Measurements from ENCODE around the gene CALN1. TPM values are rescaled to one million over a fixed set of nuclear protein-coding genes. Genes with fewer than 3 reads are reported as not detected.
A peak's percentile ranks its signal among the peaks of the same experiment; 100 is the strongest.

The CALN1 gene
- total RNA-seq, 1 donor from 2014 or later: not detected

DNA sequence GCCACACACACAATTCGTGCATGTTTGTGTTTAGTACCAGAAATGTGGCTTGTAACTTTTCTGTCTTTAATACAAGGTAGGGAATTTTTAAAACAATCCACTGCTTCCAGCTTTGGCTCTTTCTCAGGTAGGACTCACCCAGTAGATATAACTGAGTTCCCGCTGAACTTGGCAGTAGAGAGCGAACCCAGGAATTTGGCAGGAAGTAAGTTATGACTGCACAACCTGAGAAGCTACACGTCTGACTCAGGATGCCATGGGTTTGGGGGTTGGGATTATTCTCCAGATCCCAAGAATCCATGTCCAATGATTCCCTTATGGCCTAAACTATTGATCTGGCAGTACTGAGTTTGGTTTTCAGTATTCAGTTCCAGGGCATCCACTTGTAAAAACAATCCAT, 499.7 kb downstream of the CALN1 start:
- H3K27me3 ChIP-seq (ENCODE audit: insufficient read depth, low read length): no peaks in the 10 kb centered on the region
- no peaks in the 10 kb centered on the region for H3K4me1 ChIP-seq (ENCODE audit: insufficient read depth, low read length)
- no peaks in the 10 kb centered on the region for H4K20me1 ChIP-seq (ENCODE audit: insufficient read depth, low read length)
- Mint-ChIP-seq H3K36me3 (ENCODE audit: low read depth, unreplicated experiment) (no peaks in the 10 kb centered on the region), H3K27ac (ENCODE audit: unreplicated experiment) (no peak overlapping the region), H3K27me3 (ENCODE audit: low read depth, unreplicated experiment) (no peaks in the 10 kb centered on the region), H3K9me3 (ENCODE audit: unreplicated experiment) (peaks cover 3% of the 10 kb centered on the region), H3K4me1 (ENCODE audit: low read depth, unreplicated experiment) (no peaks in the 10 kb centered on the region), H3K4me3 (ENCODE audit: unreplicated experiment) (no peak overlapping the region)
- H3K9me3 ChIP-seq (ENCODE audit: insufficient read depth, low read depth, low read length): no peaks in the 10 kb centered on the region
- H3K9ac ChIP-seq (ENCODE audit: low read length): no peak overlapping the region
- peak; percentile 5 for DNase-seq (ENCODE audit: low read depth)
- no peak overlapping the region for H2AFZ ChIP-seq (ENCODE audit: low read depth, low read length)
- FAIRE-seq: no peak
- no peak overlapping the region for H3K27ac ChIP-seq (ENCODE audit: low read depth, low read length)
- H3K36me3 ChIP-seq (ENCODE audit: insufficient read depth, low read length): no peaks in the 10 kb centered on the region
- TF ChIP-seq EZH2 (IDR thresholded peaks at IDR 0.05; ENCODE audit: insufficient read depth, low read length): no peak
- TF ChIP-seq, protein P1, sequence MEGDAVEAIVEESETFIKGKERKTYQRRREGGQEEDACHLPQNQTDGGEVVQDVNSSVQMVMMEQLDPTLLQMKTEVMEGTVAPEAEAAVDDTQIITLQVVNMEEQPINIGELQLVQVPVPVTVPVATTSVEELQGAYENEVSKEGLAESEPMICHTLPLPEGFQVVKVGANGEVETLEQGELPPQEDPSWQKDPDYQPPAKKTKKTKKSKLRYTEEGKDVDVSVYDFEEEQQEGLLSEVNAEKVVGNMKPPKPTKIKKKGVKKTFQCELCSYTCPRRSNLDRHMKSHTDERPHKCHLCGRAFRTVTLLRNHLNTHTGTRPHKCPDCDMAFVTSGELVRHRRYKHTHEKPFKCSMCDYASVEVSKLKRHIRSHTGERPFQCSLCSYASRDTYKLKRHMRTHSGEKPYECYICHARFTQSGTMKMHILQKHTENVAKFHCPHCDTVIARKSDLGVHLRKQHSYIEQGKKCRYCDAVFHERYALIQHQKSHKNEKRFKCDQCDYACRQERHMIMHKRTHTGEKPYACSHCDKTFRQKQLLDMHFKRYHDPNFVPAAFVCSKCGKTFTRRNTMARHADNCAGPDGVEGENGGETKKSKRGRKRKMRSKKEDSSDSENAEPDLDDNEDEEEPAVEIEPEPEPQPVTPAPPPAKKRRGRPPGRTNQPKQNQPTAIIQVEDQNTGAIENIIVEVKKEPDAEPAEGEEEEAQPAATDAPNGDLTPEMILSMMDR (IDR thresholded peaks at IDR 0.05; ENCODE audit: insufficient read depth, low read depth, low read length): no peak
- H3K4me3 ChIP-seq (ENCODE audit: insufficient read depth, low read depth, low read length): no peak overlapping the region
- H3K4me2 ChIP-seq (ENCODE audit: low read length): no peak overlapping the region
- no peaks in the 10 kb centered on the region for H3K79me2 ChIP-seq (ENCODE audit: insufficient read depth, low read length)

DNA sequence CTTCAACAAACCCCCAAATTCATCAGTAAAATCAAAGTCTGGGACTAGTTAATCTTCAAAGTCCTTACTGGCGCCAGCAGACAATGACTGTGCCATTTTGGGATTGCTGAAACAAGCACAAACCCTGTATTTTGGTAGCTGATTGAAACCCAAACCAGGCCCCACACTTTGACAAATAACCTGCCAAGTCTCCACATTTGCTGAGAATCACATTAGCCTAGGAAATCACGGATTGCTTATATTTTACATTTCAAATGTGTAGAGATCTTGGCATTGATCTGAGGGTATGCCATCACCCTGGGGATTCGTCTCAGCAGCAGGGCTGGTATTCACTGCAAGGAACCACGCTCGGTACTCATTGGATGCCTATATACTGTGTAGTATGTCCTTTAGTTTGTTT, 501.1 kb downstream of the CALN1 start:
- H3K27me3 Mint-ChIP-seq (ENCODE audit: low read depth, unreplicated experiment): peaks cover 6% of the 10 kb centered on the region
- no peaks in the 10 kb centered on the region for H3K4me1 Mint-ChIP-seq (ENCODE audit: low read depth, unreplicated experiment)

DNA sequence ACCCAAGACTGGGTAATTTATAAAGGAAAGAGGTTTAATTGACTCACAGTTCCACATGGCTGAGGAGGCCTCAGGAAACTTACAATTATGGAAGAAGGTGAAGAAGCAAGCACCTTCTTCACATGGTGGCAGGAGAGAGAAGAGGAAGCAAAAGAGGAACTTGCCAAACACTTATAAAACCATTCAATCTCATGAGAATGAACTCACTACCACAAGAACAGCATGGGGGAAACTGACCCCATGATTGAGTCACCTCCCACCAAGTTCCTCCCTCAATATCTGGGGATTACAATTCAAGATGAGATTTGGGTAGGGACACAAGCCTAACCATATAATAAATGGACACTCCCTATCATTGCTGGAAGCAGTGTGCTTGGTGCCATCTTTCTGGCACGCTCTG, 506.3 kb downstream of the CALN1 start:
- peaks cover 6% of the 10 kb centered on the region for H3K27me3 Mint-ChIP-seq (ENCODE audit: low read depth, unreplicated experiment)
- H3K27ac Mint-ChIP-seq (ENCODE audit: unreplicated experiment): no peak overlapping the region
- Histone ChIP-seq H3K4me2 (ENCODE audit: low read length) (no peak overlapping the region), H3K36me3 (ENCODE audit: insufficient read depth, low read length) (no peaks in the 10 kb centered on the region), H3K9me3 (ENCODE audit: insufficient read depth, low read depth, low read length) (no peaks in the 10 kb centered on the region), H3K9ac (ENCODE audit: low read length) (no peak overlapping the region), H3K79me2 (ENCODE audit: insufficient read depth, low read length) (no peaks in the 10 kb centered on the region), H3K4me3 (ENCODE audit: insufficient read depth, low read depth, low read length) (no peak overlapping the region), H2AFZ (ENCODE audit: low read depth, low read length) (no peak overlapping the region), H4K20me1 (ENCODE audit: insufficient read depth, low read length) (no peaks in the 10 kb centered on the region), H3K27me3 (ENCODE audit: insufficient read depth, low read length) (no peaks in the 10 kb centered on the region), H3K27ac (ENCODE audit: low read depth, low read length) (no peak overlapping the region), H3K4me1 (ENCODE audit: insufficient read depth, low read length) (no peaks in the 10 kb centered on the region)
- no peaks in the 10 kb centered on the region for H3K36me3 Mint-ChIP-seq (ENCODE audit: low read depth, unreplicated experiment)
- TF ChIP-seq, protein P1 (IDR thresholded peaks at IDR 0.05; ENCODE audit: insufficient read depth, low read depth, low read length): no peak
- no peak for TF ChIP-seq EZH2 (IDR thresholded peaks at IDR 0.05; ENCODE audit: insufficient read depth, low read length)
- FAIRE-seq: no peak
- no peak for DNase-seq (ENCODE audit: low read depth)
- H3K4me1 Mint-ChIP-seq (ENCODE audit: low read depth, unreplicated experiment): no peaks in the 10 kb centered on the region
- no peak overlapping the region for H3K4me3 Mint-ChIP-seq (ENCODE audit: unreplicated experiment)
- H3K9me3 Mint-ChIP-seq (ENCODE audit: unreplicated experiment): peaks cover 3% of the 10 kb centered on the region

More for the DNA sequence above, 501.1 kb downstream of the CALN1 start:
- Histone ChIP-seq H3K4me3 (ENCODE audit: insufficient read depth, low read depth, low read length) (no peak overlapping the region), H4K20me1 (ENCODE audit: insufficient read depth, low read length) (no peaks in the 10 kb centered on the region), H3K4me1 (ENCODE audit: insufficient read depth, low read length) (no peaks in the 10 kb centered on the region), H2AFZ (ENCODE audit: low read depth, low read length) (no peak overlapping the region), H3K27me3 (ENCODE audit: insufficient read depth, low read length) (no peaks in the 10 kb centered on the region), H3K4me2 (ENCODE audit: low read length) (no peak overlapping the region), H3K9me3 (ENCODE audit: insufficient read depth, low read depth, low read length) (no peaks in the 10 kb centered on the region), H3K36me3 (ENCODE audit: insufficient read depth, low read length) (no peaks in the 10 kb centered on the region), H3K27ac (ENCODE audit: low read depth, low read length) (no peak overlapping the region), H3K79me2 (ENCODE audit: insufficient read depth, low read length) (no peaks in the 10 kb centered on the region), H3K9ac (ENCODE audit: low read length) (no peak overlapping the region)
- Mint-ChIP-seq H3K9me3 (ENCODE audit: unreplicated experiment) (peaks cover 3% of the 10 kb centered on the region), H3K27ac (ENCODE audit: unreplicated experiment) (no peak overlapping the region), H3K36me3 (ENCODE audit: low read depth, unreplicated experiment) (no peaks in the 10 kb centered on the region), H3K4me3 (ENCODE audit: unreplicated experiment) (no peak overlapping the region)
- FAIRE-seq (no peak), DNase-seq (ENCODE audit: low read depth) (no peak)
- TF ChIP-seq, protein P1 (IDR thresholded peaks at IDR 0.05; ENCODE audit: insufficient read depth, low read depth, low read length): no peak
- TF ChIP-seq EZH2 (IDR thresholded peaks at IDR 0.05; ENCODE audit: insufficient read depth, low read length): no peak

All from astrocyte (in vitro differentiated cells and primary cell).